IgD-negative memory B cell (primary cell): ENCODE data around the gene FBXO21. TPM values are rescaled to one million over a fixed set of nuclear protein-coding genes. Genes with fewer than 3 reads are reported as not detected.
A peak's percentile ranks its signal among the peaks of the same experiment; 100 is the strongest.
"Not testable (repeated sequence)": the region's sequence is repeated elsewhere in the genome, so short reads cannot be mapped to it uniquely, and the experiment has no call there.

ENCODE experiments used
- H3K27ac Mint-ChIP-seq, 3 donors: one replicate each; pipeline ENCODE4 v1.8.0; 2020 to 2022; ENCODE audit warnings: mild to moderate bottlenecking in 3 of 3, mixed read lengths in 3 of 3, moderate library complexity in 1 of 3
- H3K27me3 Mint-ChIP-seq: one replicate; pipeline ENCODE4 v1.8.0; 2021; ENCODE audit warnings: mixed read lengths
- H3K36me3 Mint-ChIP-seq: one replicate; pipeline ENCODE4 v1.8.0; 2020; ENCODE audit warnings: mild to moderate bottlenecking, mixed read lengths
- H3K4me1 Mint-ChIP-seq, 3 donors: one replicate each; pipeline ENCODE4 v1.8.0; 2020 to 2022; ENCODE audit warnings: mixed read lengths in 3 of 3, mild to moderate bottlenecking in 1 of 3
- H3K4me3 Mint-ChIP-seq, 4 donors: one replicate each; pipeline ENCODE4 v1.8.0; 2020 to 2022; ENCODE audit warnings: mild to moderate bottlenecking in 4 of 4, mixed read lengths in 4 of 4, moderate library complexity in 3 of 4
- H3K9me3 Mint-ChIP-seq, 3 donors: one replicate each; pipeline ENCODE4 v1.8.0; 2020 to 2021; ENCODE audit warnings: mixed read lengths in 3 of 3, mild to moderate bottlenecking in 1 of 3
- polyA plus RNA-seq: library from polyadenylated mRNA; unstranded; fragments of 300-500 nt; fragmentation: Illumina TruSeq; gene quantifications from one replicate; pipeline ENCODE4 v1.2.3, GENCODE V29; 2021

FBXO21 gene
- polyA plus RNA-seq, 1 donor from 2014 or later = 43.3 TPM

- Mint-ChIP-seq H3K27ac (no peak overlapping the region), H3K4me3 (no peak overlapping the region), H3K36me3 (peaks cover 1% of the 10 kb centered on the region), H3K27me3 (peaks cover 14% of the 10 kb centered on the region), H3K9me3 (no peaks in the 10 kb centered on the region), H3K4me1 (no peaks in the 10 kb centered on the region)
Observed at GRCh38 chr12:117210266-117210918, 20.1 kb upstream of the FBXO21 start.

DNA sequence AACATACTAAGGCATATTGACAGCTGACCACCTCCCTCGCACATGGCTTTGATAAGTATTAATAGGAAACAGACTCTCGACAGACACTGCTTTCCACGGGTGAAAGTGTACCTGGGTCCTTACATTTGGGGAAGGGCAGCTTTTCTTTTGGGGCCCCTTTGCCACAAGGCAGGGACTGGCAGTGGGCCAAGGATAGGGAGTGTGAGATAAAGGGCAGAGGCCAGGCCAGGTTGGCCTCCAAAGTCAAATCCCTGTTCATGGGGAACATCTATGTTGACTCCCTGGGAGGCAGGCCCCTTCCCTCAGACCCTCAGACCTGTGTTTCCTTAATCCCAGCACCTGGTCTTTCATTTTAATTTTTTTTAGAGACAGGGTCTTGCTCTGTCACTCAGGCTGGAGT is 19.4 kb upstream of the FBXO21 start:
- H3K4me1 Mint-ChIP-seq = no peaks in the 10 kb centered on the region
- H3K27ac Mint-ChIP-seq = no peak overlapping the region
- peaks cover 11% of the 10 kb centered on the region for H3K27me3 Mint-ChIP-seq
- H3K36me3 Mint-ChIP-seq = peaks cover 1% of the 10 kb centered on the region
- no peaks in the 10 kb centered on the region for H3K9me3 Mint-ChIP-seq
- no peak overlapping the region for H3K4me3 Mint-ChIP-seq

GRCh38 chr12:117208811-117209455 is 18.7 kb upstream of the FBXO21 start:
- no peak overlapping the region for H3K4me3 Mint-ChIP-seq
- H3K4me1 Mint-ChIP-seq = no peaks in the 10 kb centered on the region
- no peak overlapping the region for H3K27ac Mint-ChIP-seq
- peaks cover 1% of the 10 kb centered on the region for H3K36me3 Mint-ChIP-seq
- peaks cover 11% of the 10 kb centered on the region for H3K27me3 Mint-ChIP-seq
- no peaks in the 10 kb centered on the region for H3K9me3 Mint-ChIP-seq

DNA sequence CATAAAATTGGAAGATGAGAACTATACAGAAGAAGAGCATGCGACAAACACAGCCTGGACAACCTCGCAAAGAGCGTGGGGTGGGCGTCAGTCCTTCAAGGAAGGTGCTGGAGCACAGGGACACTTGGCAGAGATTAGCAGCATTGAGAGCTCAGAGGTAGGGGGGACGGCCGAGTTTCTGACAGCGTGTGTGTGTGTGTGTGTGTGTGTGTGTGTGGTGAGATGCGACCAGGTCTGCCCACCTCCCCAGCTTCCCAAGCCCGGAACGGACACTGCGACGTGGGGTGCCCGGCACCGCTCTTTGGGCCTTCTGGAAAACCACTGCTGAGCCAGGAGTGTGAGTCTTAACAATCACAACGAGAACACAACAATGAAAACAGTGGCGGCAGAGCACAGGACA is 17.9 kb upstream of the FBXO21 start:
- Mint-ChIP-seq H3K9me3 (no peaks in the 10 kb centered on the region), H3K36me3 (peaks cover 1% of the 10 kb centered on the region), H3K4me1 (no peaks in the 10 kb centered on the region), H3K27me3 (peaks cover 12% of the 10 kb centered on the region), H3K4me3 (no peak overlapping the region), H3K27ac (no peak overlapping the region)

GRCh38 chr12:117207675-117208074 is 17.4 kb upstream of the FBXO21 start:
- no peaks in the 10 kb centered on the region for H3K4me1 Mint-ChIP-seq
- H3K27ac Mint-ChIP-seq = no peak overlapping the region
- H3K4me3 Mint-ChIP-seq = no peak overlapping the region
- peaks cover 1% of the 10 kb centered on the region for H3K36me3 Mint-ChIP-seq
- H3K27me3 Mint-ChIP-seq = peaks cover 14% of the 10 kb centered on the region
- H3K9me3 Mint-ChIP-seq = no peaks in the 10 kb centered on the region

DNA sequence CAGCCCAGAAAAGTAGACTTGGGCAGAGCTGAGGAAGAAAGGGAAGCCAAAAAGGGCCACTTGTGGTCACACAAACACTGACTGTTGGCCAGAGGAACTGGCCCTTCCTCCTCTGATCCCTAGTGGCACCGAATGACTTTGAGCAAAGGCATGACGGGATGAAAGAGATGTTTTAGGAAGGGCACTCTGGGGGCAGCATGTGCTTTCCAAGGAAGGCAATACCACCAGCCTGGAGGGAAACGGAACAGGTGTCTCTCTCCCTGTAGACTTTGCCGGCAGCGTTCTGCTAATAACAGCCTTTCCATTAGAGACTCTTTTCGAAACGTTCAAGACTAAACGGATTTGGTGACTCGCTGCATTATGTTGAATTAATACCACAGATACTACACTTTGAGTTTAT is 12.3 kb upstream of the FBXO21 start:
- no peak overlapping the region for H3K4me3 Mint-ChIP-seq
- H3K4me1 Mint-ChIP-seq = no peaks in the 10 kb centered on the region
- no peaks in the 10 kb centered on the region for H3K9me3 Mint-ChIP-seq
- no peak overlapping the region for H3K27ac Mint-ChIP-seq
- H3K36me3 Mint-ChIP-seq = peaks cover 1% of the 10 kb centered on the region
- H3K27me3 Mint-ChIP-seq = peaks cover 7% of the 10 kb centered on the region

- H3K36me3 Mint-ChIP-seq = peaks cover under 1% of the 10 kb centered on the region
- peaks cover 7% of the 10 kb centered on the region for H3K27me3 Mint-ChIP-seq
- no peaks in the 10 kb centered on the region for H3K9me3 Mint-ChIP-seq
- H3K27ac Mint-ChIP-seq = no peak overlapping the region
- H3K4me3 Mint-ChIP-seq = no peak overlapping the region
- H3K4me1 Mint-ChIP-seq = no peaks in the 10 kb centered on the region
Observed at GRCh38 chr12:117202033-117202432, 11.8 kb upstream of the FBXO21 start.

- H3K4me3 Mint-ChIP-seq, H3K4me1 Mint-ChIP-seq, H3K27ac Mint-ChIP-seq, H3K27me3 Mint-ChIP-seq, H3K36me3 Mint-ChIP-seq, H3K9me3 Mint-ChIP-seq: not testable (repeated sequence)
Observed at GRCh38 chr12:117199956-117200744, 9.9 kb upstream of the FBXO21 start.

DNA sequence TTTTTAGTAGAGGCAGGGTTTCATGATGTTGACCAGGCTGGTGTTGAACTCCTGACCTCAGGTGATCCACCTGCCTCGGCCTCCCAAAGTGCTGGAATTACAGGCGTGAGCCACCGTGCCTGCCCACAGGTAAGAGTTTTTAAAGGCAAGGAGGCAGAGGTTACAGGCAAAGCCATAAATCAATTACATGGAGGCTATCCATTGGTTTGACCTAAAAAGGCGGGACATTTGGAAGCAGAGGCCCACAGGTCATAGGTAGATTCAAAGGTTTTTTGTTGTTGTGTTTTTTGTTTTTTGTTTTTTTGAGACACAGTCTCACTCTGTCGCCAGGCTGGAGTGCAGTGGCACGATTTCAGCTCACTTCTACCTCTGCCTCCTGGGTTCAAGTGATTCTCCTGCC is 6.1 kb upstream of the FBXO21 start:
- H3K27ac Mint-ChIP-seq, H3K4me3 Mint-ChIP-seq, H3K4me1 Mint-ChIP-seq, H3K27me3 Mint-ChIP-seq, H3K9me3 Mint-ChIP-seq, H3K36me3 Mint-ChIP-seq: not testable (repeated sequence)

DNA sequence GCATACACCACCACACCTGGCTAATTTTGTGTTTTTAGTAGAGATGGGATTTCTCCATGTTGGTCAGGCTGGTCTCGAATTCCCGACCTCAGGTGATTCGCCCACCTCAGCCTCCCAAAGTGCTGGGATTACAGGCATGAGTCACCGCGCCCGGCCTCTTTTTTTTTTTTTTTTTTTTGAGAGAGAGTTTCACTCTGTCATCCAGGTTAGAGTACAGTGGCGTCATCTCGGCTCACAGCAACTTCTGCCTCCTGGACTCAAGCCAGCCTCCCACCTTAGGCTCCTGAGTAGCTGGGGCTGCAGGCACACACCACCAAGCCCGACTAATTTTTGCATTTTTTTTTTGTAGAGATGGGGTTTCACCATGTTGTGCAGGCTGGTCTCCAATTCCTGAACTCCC is 4.8 kb upstream of the FBXO21 start:
- not testable (repeated sequence) for H3K36me3 Mint-ChIP-seq, H3K27me3 Mint-ChIP-seq, H3K4me3 Mint-ChIP-seq, H3K27ac Mint-ChIP-seq, H3K4me1 Mint-ChIP-seq, H3K9me3 Mint-ChIP-seq

DNA sequence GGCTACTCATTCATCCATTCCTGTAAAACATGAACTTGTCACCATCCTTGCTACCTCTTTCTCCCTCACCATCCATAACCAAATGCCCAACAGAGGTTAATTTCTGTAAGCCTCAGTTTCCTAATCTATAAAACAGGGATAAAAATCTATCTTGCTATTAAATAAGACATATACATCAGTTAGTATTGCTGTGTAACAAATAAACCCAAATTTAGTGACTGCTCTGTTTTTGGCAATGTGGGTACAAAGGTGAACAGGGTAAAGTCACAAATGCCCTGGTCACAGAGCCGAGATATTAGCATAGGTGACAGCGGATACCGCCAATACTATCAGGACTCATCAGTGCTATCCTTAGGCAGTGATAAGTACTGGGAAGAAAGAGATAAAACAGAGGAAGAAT is 3.6 kb upstream of the FBXO21 start:
- Mint-ChIP-seq H3K9me3 (peaks cover 0 to 5% (median 2%) of the 10 kb centered on the region in 3 donors), H3K36me3 (peaks cover 1% of the 10 kb centered on the region), H3K4me3 (peak overlapping the region in 2 of 4 donors; percentile 36 to 75), H3K4me1 (peaks cover 8 to 14% (median 9%) of the 10 kb centered on the region in 3 donors), H3K27me3 (peaks cover 2% of the 10 kb centered on the region), H3K27ac (peak overlapping the region in 1 of 3 donors; percentile 8)

- not testable (repeated sequence) for H3K27me3 Mint-ChIP-seq, H3K4me3 Mint-ChIP-seq, H3K36me3 Mint-ChIP-seq, H3K9me3 Mint-ChIP-seq, H3K27ac Mint-ChIP-seq
- peaks cover 14 to 17% (median 16%) of the 10 kb centered on the region in 3 donors for H3K4me1 Mint-ChIP-seq
Observed at GRCh38 chr12:117192581-117192980, 2.3 kb upstream of the FBXO21 start.

DNA sequence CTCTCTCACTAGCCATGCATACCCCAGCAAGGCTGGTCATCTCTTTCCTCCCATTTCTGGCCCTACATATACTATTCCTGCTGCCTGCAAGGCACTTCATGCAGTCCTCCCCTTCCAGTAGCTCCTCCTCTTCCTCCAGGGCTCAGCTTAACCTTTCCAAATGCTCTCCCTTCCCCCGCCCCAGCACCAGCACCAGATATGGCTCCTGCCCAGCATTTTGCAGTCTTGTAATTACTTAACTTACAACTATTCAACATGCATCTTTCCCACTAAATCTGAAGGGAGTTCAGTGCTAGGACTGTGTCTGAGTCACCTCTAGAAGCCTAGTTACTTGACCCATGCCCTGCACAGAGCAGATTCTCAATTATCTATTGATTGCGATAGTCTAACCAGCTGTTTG is 1.8 kb upstream of the FBXO21 start:
- Mint-ChIP-seq H3K4me1 (peaks cover 17 to 21% (median 18%) of the 10 kb centered on the region in 3 donors), H3K27me3 (peaks cover 2% of the 10 kb centered on the region), H3K4me3 (peak overlapping the region in 3 of 4 donors; percentile 4 to 90 (median 8)), H3K36me3 (peaks cover 1% of the 10 kb centered on the region), H3K27ac (no peak overlapping the region), H3K9me3 (peaks cover 0 to 5% (median 2%) of the 10 kb centered on the region in 3 donors)

DNA sequence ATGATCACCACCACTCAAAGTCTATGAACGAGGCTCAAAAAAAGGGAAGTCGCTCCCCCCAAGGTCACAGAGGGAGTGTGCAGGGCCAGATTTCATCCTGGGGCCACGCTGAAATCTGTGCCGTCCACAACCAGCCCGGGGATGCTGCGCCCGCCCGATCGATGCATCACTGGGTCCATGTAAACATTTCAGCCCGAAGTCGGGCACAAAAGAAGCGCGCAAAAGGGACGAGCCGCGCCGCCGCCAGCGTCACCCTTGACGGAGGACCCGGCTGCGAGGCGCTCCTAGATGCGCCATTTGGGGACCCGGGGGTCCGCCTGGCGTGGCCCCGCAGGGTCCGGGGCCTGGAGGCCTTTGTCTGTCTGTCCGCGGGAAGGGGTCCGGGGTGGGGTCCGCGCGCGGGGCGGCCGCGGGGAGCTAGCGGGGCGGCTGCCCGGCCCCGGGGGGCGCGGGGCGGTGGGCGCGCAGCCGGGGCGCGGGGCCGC is 503 bp downstream of the FBXO21 start:
- Mint-ChIP-seq H3K4me1 (peaks cover 17 to 21% (median 18%) of the 10 kb centered on the region in 3 donors), H3K9me3 (peaks cover 0 to 5% (median 2%) of the 10 kb centered on the region in 3 donors), H3K4me3 (peak overlapping the region; percentile 90 to 99 (median 98)), H3K27ac (peak overlapping the region; percentile 71 to 95 (median 95)), H3K36me3 (peaks cover 1% of the 10 kb centered on the region), H3K27me3 (no peaks in the 10 kb centered on the region)

GRCh38 chr12:117188961-117189724 is 1.1 kb downstream of the FBXO21 start:
- H3K9me3 Mint-ChIP-seq = peaks cover 0 to 5% (median 2%) of the 10 kb centered on the region in 3 donors
- H3K4me1 Mint-ChIP-seq = peaks cover 17 to 21% (median 18%) of the 10 kb centered on the region in 3 donors
- H3K27ac Mint-ChIP-seq = peak overlapping the region; percentile 70 to 95 (median 95)
- H3K4me3 Mint-ChIP-seq = peak overlapping the region; percentile 90 to 99 (median 98)
- no peaks in the 10 kb centered on the region for H3K27me3 Mint-ChIP-seq
- peaks cover 1% of the 10 kb centered on the region for H3K36me3 Mint-ChIP-seq
